ENCODE results near the gene KCP. TPM values are rescaled to one million over a fixed set of nuclear protein-coding genes. Genes with fewer than 3 reads are reported as not detected.

The KCP gene
- total and polyA plus RNA-seq, 2 experiments from 2014 or later = 0.76 to 1.1 TPM

GRCh38 chr7:128831178-128831993, 79.1 kb downstream of the KCP start:
- ATAC-seq (peak; percentile 23), DNase-seq (ENCODE audit: low spot score) (peak; percentile 68)
- H3K27me3 ChIP-seq (ENCODE audit: insufficient read depth) = peaks cover 42% of the 10 kb centered on the region
- peaks cover 52% of the 10 kb centered on the region for H3K27me3 Mint-ChIP-seq (ENCODE audit: insufficient read depth, low read depth, poor library complexity)
- H3K27ac Mint-ChIP-seq = no peak overlapping the region
- H3K79me2 ChIP-seq (replicated peaks; ENCODE audit: insufficient read depth) = no peaks in the 10 kb centered on the region
- H3K4me1 Mint-ChIP-seq = peaks cover 39% of the 10 kb centered on the region
- H4K20me1 ChIP-seq (replicated peaks; ENCODE audit: insufficient read depth) = no peaks in the 10 kb centered on the region
- TF ChIP-seq ZNF331 (CRISPR knock-in tag; IDR thresholded peaks at IDR 0.05; ENCODE audit: low read depth) = no peak
- peak; percentile 55 for TF ChIP-seq EZH2 (IDR thresholded peaks at IDR 0.05; ENCODE audit: low read depth, unreplicated experiment)
- TF ChIP-seq EZH2phosphoT487 (IDR thresholded peaks at IDR 0.05; ENCODE audit: unreplicated experiment) = no peak
- no peak for TF ChIP-seq REST (IDR thresholded peaks at IDR 0.05; ENCODE audit: unreplicated experiment)
- H3K4me1 ChIP-seq (ENCODE audit: insufficient read depth) = peaks cover 28% of the 10 kb centered on the region
- H3K36me3 Mint-ChIP-seq (ENCODE audit: low read depth) = no peaks in the 10 kb centered on the region
- peak overlapping the region; percentile 76 for H3K4me3 ChIP-seq
- no peaks in the 10 kb centered on the region for H3K9me3 Mint-ChIP-seq
- no peaks in the 10 kb centered on the region for H3K9me2 ChIP-seq (ENCODE audit: insufficient read depth)
- no peaks in the 10 kb centered on the region for H3K36me3 ChIP-seq (ENCODE audit: insufficient read depth)
- peak overlapping the region; percentile 74 for H3K4me3 Mint-ChIP-seq
- peak overlapping the region; percentile 96 for H3K4me2 ChIP-seq
- H2AFZ ChIP-seq = peak overlapping the region; percentile 93
- H3K27ac ChIP-seq (ENCODE audit: low read depth) = no peak overlapping the region
- H3F3A ChIP-seq (replicated peaks; ENCODE audit: low read depth) = peaks cover 6% of the 10 kb centered on the region

- H3K4me1 ChIP-seq (ENCODE audit: insufficient read depth) = peaks cover 28% of the 10 kb centered on the region
- H3K27ac ChIP-seq (ENCODE audit: low read depth) = no peak within 1 kb of the TSS
- Mint-ChIP-seq H3K27me3 (ENCODE audit: insufficient read depth, low read depth, poor library complexity) (peaks cover 52% of the 10 kb centered on the region), H3K9me3 (no peaks in the 10 kb centered on the region), H3K4me3 (peak within 1 kb of the TSS; percentile 74), H3K27ac (no peak within 1 kb of the TSS), H3K36me3 (ENCODE audit: low read depth) (no peaks in the 10 kb centered on the region), H3K4me1 (peaks cover 39% of the 10 kb centered on the region)
- no peaks in the 10 kb centered on the region for H3K79me2 ChIP-seq (replicated peaks; ENCODE audit: insufficient read depth)
- peak; percentile 4 for ATAC-seq
- peak within 1 kb of the TSS; percentile 93 for H2AFZ ChIP-seq
- H3K4me3 ChIP-seq = peak within 1 kb of the TSS; percentile 76
- peak; percentile 71 for DNase-seq (ENCODE audit: low spot score)
- H3K9me2 ChIP-seq (ENCODE audit: insufficient read depth) = no peaks in the 10 kb centered on the region
- H3K36me3 ChIP-seq (ENCODE audit: insufficient read depth) = no peaks in the 10 kb centered on the region
- H3K27me3 ChIP-seq (ENCODE audit: insufficient read depth) = peaks cover 42% of the 10 kb centered on the region
- peaks cover 6% of the 10 kb centered on the region for H3F3A ChIP-seq (replicated peaks; ENCODE audit: low read depth)
- no peaks in the 10 kb centered on the region for H4K20me1 ChIP-seq (replicated peaks; ENCODE audit: insufficient read depth)
- peak; percentile 94 for TF ChIP-seq EZH2 (IDR thresholded peaks at IDR 0.05; ENCODE audit: low read depth, unreplicated experiment)
- TF ChIP-seq CREB1 (CRISPR knock-in tag; IDR thresholded peaks at IDR 0.05; ENCODE audit: low read depth) = no peak
- no peak for TF ChIP-seq NANOG (IDR thresholded peaks at IDR 0.05; ENCODE audit: borderline replicate concordance)
- no peak for TF ChIP-seq JUNB (IDR thresholded peaks at IDR 0.05; ENCODE audit: unreplicated experiment)
- TF ChIP-seq EZH2phosphoT487 (IDR thresholded peaks at IDR 0.05; ENCODE audit: unreplicated experiment) = peak; percentile 91
- peak within 1 kb of the TSS; percentile 96 for H3K4me2 ChIP-seq
Observed at GRCh38 chr7:128830231-128831177, 80.0 kb downstream of the KCP start, which contains the start of gene FLNC. TSS of gene FLNC (plus strand) at chr7:128830406. CDS start at chr7:128830638, 232 bp downstream.
